HG03025 (cell line): ENCODE data around the gene PLPP6.

Experiments used
- ATAC-seq: cut with Tn5 transposase; IDR thresholded peaks from one replicate; pipeline ENCODE4 v1.9.1; 2021; ENCODE audit warnings: mild to moderate bottlenecking, moderate library complexity; ENCODE audit not compliant: unreplicated experiment, low FRiP score

Gene PLPP6

GRCh38 chr9:4690144-4690543 lies 28.1 kb downstream of the PLPP6 start:
- peak; percentile 60 for ATAC-seq

DNA sequence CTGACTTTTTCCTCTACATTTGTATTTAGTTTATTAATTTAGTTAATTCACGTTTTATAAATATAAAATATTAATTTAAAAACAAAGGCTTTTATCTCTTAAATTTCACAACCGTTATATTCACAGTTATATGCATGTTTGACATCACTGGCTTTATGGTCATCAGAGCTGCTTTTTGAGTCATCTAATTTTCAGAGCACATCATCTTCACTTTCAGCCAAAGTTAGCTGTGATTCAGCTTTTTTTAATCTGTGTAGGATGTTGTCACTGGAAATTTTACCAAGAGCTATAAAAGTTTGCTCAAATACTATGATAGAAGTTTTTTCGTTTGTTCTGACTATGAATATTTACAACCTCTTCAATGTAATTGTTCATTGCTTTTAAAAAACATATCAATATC lies 29.7 kb downstream of the PLPP6 start:
- no peak for ATAC-seq

DNA sequence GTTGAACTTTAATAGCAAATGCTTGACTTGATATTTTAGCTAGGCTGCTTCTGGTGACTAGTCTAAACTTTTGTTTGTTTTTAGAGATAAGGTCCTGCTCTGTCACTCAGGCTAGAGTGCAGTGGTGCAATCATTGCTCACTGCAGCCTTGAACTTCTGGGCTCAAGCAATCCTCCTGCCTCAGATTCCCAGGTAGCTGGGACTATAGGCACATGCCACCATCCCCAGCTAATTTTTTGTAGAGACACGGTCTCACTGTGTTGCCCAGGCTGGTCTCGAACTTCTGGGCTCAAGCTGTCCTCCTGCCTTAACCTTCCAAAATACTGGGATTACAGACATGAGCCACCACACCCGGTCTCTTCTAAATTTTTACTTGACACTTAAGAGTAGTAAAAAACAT lies 38.0 kb downstream of the PLPP6 start:
- no peak for ATAC-seq

DNA sequence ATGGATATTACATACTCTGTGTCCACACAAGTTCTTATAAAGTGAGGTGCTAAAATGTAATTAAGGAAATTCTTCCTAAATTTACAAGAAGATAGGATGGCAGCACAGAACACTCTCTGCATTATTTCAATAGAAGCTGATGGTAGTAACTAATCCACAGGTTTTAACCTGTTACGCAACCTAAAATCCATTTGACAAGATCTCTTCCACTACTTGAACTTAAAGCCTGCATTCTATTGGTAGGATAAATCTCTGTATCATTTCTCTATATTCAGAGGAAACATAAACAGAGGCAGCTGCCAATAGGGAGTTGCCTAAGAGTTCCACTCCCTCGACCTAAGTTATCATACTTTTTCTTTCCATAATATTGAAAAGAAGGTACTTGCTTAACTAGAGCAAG lies 38.8 kb downstream of the PLPP6 start:
- no peak for ATAC-seq

DNA sequence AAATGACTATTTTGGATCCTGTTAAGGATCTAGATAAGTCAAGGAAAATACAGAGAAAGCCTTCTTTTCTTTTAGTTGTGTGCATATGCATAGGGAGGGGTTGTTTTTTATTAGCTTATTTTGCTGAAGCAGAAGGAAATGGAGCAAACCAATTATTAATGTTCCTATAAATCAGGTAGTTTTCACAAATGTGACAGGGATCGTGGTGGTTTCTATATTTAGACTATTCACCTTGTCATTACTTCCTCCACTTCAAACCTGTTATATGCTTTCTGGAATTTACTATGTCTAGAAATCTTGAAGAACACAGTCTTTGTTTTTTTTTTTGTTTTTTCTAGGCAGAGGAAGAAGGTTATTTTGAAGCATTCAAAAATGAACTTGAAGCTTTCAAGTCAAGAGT lies 39.4 kb downstream of the PLPP6 start:
- ATAC-seq: no peak

DNA sequence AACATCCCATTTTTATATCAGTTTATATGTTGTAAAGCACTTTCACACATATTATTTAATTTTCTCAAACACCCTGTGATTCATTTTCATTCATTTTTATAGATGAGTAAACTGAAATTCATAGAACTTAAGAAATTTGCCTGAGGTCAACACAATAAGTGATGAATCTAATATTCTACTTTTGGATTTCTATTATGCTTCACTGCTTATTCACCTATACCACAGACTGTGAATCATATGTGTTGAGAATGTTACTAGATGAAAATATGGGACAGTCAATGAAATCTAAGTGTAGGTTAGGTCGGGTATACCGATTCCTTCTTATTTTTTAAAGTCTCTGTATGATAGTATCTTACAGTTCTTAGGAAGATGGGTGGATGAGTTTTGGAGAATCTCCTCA lies 42.0 kb downstream of the PLPP6 start:
- no peak for ATAC-seq

- no peak for ATAC-seq
Observed at GRCh38 chr9:4706021-4706420, 43.9 kb downstream of the PLPP6 start.

DNA sequence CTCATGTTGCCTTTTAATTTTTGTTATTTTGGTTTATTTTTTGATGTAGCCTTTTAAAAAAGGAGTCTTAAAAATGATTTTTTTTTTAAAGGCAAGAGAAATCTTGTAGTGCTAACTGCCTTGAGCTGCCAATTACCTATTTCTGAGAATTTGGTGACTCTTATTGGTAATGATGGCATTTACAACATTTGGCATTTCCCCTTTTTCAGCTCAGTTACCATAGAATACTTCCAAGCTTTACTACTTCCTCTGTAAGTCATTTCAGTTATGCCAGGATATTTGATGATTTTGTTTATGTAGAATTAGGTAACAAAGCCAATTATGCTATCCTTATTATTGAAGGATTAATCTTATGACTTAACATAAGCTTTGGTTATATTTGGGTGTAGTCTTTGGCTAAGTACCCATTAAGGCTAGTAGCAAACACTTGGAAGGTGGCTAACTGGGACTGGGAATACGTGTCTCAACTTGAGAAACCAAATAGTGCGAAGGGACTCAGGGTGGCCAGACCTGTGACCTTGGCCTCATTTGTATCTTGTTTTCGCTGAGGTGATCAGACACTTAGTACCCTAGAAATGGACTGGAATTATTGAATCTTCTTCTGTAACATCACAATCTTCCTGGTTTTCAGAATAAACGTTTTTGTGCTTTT lies 45.0 kb downstream of the PLPP6 start:
- no peak for ATAC-seq

DNA sequence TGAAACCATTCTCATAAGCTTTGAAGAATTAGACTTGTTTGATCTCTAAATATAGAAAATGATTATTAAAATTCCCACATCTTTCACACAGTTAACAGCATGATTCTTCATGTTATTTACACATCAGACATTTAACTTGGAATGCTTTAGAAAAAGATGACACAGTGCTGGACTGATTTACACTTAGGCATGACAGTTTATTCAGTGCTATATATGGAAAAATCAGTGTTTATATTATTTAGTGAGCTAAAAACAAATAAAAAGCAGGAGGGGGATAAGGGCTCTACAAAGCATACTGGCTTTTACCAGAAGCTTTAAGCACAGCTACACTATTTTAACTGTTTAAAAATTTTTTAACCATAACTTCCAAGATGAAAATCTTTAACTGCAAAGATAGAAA lies 47.3 kb downstream of the PLPP6 start:
- no peak for ATAC-seq

- ATAC-seq: no peak
Observed at GRCh38 chr9:4713849-4714248, 51.8 kb downstream of the PLPP6 start.

- ATAC-seq: no peak
Observed at GRCh38 chr9:4714266-4715016, 52.3 kb downstream of the PLPP6 start.
